Glomerular visceral epithelial cell (primary cell): ENCODE data around the gene CFAP210.

Source experiments
- DNase-seq: peaks from one replicate; pipeline ENCODE4 v3.0.0-alpha.2; 2016; ENCODE audit errors: extremely low spot score

The CFAP210 gene, protein sequence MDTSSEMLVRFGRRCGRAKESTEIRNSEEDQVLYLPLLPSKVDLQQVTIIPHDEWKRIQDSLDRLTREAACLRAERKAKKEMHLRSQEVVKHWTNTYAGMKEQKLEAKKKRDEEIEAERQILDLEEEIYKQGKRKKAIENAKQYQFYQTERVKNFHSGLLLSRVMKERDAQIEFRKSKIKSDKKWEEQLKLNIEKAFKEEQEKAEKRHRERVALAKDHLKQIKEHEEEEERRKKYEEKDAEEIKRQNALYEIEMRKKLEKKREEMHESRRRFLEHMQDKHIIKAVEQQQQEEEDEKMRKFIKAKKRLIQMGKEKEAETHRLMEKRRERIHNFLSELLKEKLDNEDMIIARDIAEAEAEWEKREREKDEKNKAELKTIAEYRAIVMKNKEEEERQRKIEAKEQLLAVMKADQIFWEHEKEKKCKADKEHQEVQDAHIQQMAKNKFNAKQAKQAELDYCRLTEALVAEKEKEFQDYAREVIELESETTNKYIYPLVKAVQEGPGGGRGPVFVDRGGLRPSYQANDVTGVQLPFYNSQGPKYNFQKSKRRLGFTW

DNA sequence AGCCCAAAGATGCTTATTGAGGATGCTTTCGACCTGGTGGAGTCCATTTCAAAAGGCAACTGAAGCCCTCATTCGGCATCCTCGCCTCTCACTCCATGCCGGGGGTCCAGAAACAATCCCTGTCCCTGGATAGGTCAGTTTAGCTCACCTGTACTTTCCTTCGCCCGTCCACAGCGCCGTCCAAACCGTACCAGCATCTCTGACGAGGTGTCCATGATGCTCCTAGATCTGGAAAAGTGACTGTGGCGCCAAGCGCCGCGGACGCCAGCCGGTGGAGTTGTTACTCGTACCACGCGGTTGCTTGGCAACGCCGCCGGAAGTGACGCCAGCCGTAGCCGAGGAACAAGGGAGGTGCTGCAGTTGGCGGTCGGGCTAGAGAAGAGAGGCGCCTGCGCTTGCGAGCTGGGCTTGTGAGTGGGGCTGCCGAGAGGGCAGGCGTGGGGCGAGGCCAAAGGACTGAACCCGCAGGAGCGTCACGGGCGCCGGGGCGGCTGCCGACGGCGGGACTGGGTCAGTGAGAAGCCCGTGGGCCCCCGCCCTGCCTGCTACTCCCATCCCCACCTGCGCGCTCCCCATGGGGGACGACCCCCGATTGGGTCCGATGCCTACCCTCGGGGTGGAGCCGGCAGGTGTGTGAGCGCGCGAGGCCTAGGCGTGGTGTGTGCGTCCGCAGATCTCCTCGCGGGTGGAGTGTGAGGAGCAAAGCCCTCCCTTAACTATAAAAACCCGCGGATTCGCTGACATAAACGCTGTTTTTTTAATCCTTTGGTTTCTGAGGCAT lies at the start of gene CFAP210, which contains the start of gene PHOSPHO2:
Gene CFAP210, minus strand, starts transcription at position 293 of the 781 bp plus-strand sequence. Its CDS starts 78 bp downstream, at position 215.
Gene PHOSPHO2, plus strand, starts transcription at position 357 of the 781 bp plus-strand sequence. CDS start 6,503 bp downstream, outside the sequence.
- DNase-seq = peak; percentile 99

- DNase-seq = no peak
These were observed 49.3 kb upstream of the CFAP210 start for GRCh38 chr2:169743549-169743948.

- DNase-seq = no peak
These were observed 45.1 kb upstream of the CFAP210 start for GRCh38 chr2:169739351-169739750.

- DNase-seq = no peak
These were observed 44.5 kb upstream of the CFAP210 start for GRCh38 chr2:169738566-169739229.

- no peak for DNase-seq
These were observed 42.7 kb upstream of the CFAP210 start for GRCh38 chr2:169736902-169737301.

- no peak for DNase-seq
These were observed 41.4 kb upstream of the CFAP210 start for GRCh38 chr2:169735623-169736022.

GRCh38 chr2:169734169-169734847 lies 40.1 kb upstream of the CFAP210 start:
- peak; percentile 36 for DNase-seq

DNA sequence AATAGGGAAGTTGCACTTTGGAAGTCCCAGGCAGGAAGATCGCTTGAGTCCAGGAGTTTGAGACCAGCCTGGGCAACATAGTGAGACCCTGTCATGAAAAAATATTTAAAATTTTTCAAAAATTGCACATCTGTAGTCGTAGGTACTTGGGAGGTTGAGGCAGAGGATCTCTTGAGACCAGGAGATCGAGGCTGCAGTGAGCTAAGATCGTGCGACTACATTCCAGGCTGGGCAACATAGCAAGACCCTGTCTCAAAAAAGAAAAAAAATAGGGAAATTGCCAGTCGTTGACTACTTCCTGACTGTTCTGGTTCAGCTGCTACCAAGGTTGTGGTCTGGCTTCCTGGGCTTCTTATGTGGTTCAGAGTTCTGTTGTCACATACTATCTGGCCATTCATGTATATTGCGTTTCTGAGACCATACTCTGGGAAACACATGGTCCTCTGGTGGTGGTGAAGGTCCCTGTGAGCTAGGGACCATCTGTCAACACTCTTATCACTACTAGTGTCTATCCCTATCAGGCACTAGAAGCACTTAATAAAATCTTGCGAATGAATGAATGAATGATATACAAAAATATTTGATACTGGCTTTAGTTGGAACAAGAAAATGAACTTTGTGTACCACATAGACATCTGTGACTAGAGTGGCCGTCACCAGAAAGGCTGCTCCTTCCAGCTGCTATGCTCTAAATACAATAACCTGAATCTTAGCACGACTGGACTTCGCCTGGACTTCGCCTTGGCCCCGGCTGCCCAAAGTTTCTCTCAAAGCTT lies 38.6 kb upstream of the CFAP210 start:
- DNase-seq = peak; percentile 25

DNA sequence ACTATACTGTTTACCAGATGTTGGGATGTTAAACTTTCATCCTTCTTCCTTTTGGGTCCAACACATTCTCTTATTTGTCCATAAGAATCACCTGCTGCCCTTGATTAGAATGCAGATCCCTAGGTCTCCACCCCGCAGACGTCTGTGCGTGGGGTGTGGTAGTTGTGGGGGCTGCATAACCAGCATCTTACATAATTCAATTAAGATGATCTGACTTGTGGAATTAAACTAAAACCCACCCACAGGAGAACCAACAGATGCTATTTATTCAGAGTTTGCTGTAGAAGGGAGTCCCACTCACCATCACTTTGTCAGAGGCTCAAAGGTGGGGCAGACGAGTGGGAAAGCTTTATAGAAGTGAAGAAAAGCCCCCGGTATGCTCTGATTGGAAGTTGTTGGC lies 37.9 kb upstream of the CFAP210 start:
- DNase-seq = no peak

DNA sequence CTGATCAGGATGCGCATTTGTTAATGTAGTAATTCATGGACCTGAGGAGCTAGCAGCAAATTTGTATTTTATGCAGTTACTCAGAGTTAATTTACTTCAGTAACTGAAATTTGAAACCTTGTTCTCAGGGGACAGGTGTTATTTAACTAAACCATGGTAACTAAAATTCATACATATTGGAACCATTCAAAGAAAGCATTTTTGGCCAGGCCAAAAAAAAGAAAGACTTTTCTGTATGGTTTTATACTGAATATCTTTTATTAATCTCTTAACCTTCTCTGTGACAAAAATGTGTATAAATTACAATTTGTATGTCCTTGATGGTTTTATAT lies 35.0 kb upstream of the CFAP210 start:
- no peak for DNase-seq

DNA sequence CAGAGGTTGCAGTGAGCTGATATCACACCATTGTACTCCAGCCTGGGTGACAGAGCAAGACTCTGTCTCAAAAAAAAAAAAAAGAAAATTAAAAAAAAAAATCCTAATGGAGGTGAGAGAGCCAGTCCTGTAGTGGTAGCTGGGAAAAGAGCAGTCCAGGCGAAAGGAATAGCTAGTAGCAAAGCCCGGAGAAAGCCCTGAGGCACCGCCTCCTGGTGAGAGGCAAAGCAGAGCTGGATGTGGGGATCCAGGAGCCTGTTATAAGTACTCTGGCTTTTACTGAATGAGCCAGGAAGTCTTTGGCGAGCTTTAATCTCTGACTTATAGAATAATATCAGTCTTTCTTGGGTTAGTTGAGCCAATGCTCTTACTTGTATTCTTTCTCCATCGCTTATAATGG lies 32.9 kb upstream of the CFAP210 start:
- DNase-seq = no peak

- DNase-seq = no peak
These were observed 26.8 kb upstream of the CFAP210 start for GRCh38 chr2:169721016-169721415.

DNA sequence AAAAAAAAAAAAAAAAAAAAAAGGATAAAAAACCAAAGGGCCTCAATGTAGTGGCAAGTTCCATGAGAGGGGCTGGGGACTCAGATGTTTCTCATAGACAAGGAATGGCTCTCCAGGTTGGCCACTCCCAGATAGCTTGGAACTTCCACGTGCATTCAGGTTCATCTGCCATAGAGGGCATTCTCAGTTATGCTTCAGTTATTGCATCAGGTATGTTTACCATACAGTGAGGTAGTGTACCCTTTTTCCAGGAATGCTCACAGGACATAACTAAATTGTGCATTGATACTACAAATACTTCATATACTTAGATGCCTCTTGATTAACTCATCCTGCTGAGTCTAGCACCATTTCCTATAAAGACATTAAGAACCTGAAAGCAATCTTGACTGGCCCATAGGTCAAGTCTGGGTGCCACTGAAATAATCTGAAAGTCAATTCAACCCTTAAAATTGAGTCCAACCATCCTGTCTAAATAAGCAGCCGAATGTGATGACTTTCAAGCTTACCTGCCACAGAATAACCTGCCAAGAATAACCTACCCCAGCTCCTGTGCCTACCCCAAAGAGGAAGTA lies 24.8 kb upstream of the CFAP210 start:
- DNase-seq = no peak

GRCh38 chr2:169717691-169718063 lies 23.5 kb upstream of the CFAP210 start:
- DNase-seq = no peak

DNA sequence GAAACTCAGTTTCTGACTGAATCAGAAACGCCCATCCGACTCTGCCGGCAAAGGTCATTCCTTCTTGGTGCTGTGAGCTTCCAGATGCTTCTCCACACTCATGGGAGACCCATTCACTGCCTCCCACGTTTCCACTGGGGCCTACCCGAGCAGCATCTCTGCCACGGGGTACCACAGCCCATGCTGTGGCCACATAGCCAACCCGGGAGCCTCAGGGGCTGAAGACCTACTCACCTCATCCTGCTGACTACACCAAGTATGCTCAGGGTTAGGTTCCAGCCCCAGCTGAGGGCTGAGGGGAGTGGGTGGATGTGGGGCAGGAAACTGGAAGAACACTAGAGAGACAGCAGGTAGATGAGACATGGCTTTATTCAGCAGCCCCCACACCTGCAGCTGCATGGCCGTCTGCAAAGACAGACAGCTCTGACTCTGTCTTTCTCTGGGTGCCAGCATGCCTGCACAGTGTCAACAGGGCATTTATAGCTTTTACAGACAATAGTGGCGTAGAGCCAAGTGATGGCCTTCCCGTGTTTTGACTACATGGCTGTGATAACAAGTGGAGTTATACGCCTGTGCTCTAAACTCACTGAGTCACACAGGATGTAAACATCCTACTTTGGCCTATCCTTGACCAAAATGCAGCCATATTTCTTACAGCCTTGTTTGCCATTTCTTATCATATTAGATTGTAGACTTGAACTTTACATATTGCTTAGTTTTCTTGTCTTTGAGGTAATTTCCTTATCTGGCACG lies 22.9 kb upstream of the CFAP210 start:
- no peak for DNase-seq

DNA sequence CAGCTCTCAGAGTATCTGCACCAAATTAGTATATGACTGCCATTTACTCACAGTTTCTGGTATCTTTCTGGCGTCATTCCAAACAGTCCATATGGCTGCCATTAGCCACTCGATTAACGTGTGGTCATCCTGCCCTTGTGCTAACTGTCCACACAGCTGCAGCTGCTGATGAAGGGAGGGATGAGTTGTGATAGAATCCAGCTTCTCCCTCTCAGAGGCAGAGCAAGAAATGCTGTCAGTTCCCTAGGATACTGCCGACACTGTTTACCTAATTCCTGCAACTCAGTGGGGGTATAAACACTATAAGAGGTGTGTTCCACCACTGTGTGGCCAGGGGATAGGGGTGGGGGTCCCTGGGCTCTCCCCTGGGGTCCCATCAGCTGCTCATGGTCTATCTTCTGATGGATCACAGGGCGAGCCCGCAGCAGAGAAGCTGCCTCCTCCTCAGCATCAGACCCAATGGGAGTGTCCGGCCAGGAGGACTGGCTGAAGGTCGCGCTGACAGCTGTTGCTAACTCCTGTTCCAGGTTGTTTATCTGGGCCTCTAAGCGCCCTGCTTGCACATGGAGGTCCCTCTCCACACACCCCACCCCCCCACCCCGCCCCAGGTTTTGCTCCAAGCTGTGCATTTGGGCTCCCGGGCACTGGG lies 22.2 kb upstream of the CFAP210 start:
- DNase-seq = no peak

DNA sequence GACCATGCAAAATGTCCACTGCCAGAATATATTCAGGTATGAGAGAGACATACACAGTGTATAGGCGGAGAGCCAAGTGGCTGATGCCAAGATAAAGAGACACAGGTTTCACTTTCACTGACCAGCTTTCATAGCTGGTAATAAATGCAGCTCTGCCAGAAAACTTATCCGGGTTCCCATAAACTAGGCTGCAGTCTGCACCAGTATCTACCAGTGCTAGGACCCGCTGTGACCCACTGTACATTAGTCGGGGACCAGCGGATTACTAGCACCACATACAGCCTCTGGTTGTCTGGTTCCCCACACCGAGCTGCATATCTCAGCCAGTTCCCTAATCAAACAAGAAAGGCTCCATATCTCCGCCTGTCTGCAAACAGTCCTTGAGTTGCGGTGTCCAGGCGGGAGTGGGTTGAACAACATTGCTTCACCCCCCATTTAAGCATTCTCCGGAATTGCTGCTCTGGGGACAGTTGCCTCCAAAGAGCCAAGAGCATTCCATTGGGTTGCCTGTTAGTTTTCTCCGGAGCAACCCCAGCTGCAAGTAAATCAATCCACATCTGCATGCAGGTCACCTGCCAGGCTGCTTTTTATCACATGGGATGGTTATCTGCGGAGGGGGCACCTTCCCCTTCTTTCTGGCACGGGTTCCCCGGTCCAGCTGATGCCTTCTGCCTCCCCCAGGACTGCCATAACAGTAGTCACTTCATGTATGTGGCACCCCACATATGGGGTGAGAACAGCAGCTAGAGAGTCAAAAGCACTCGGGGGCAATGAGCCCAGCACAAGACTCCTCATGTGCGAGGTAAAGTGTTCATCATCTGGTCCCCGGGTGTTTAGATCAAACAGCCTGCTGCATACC lies 21.4 kb upstream of the CFAP210 start:
- DNase-seq = no peak

- DNase-seq = no peak
These were observed 20.5 kb upstream of the CFAP210 start for GRCh38 chr2:169714699-169715098.
